Sigmoid colon (tissue), 7 donors: ENCODE results near the gene ALPI. TPM values are rescaled to one million over a fixed set of nuclear protein-coding genes. Genes with fewer than 3 reads are reported as not detected.
"Not testable (repeated sequence)": the region's sequence is repeated elsewhere in the genome, so short reads cannot be mapped to it uniquely, and the experiment has no call there.

ENCODE experiments used
- DNase-seq: peaks from one replicate; pipeline ENCODE4 v3.0.0-alpha.2; 2019
- H3K27ac ChIP-seq, 4 donors: fragments of 200-600 bp; sonication (generic); one replicate each; pipeline ENCODE4 v1.5.1; 2016 to 2019; ENCODE audit warnings: mild to moderate bottlenecking in 1 of 4
- H3K27me3 ChIP-seq, 3 donors: fragments of 200-600 bp; sonication (generic); one replicate each; pipeline ENCODE4 v1.5.1; 2019; ENCODE audit warnings: mild to moderate bottlenecking in 1 of 3
- H3K36me3 ChIP-seq, 4 donors: fragments of 200-600 bp; sonication (generic); one replicate each; pipeline ENCODE4 v1.5.1; 2016 to 2019
- H3K4me1 ChIP-seq, 4 donors: fragments of 200-600 bp; sonication (generic); one replicate each; pipeline ENCODE4 v1.5.1; 2017 to 2019
- H3K4me3 ChIP-seq, 4 donors: fragments of 200-600 bp; sonication (generic); one replicate each; pipeline ENCODE4 v1.5.1; 2017 to 2019; ENCODE audit warnings: mild to moderate bottlenecking in 2 of 4, moderate library complexity in 1 of 4
- H3K9me3 ChIP-seq, 4 donors: fragments of 200-600 bp in 3 of 4; sonication (generic) in 3 of 4; one replicate each; pipeline versions ENCODE4 v1.5.1 to v1.6.1; 2013 to 2019
- EP300 ChIP-seq, 4 donors: sonication (generic); formaldehyde crosslinking; IDR thresholded peaks; one replicate each; pipeline ENCODE4 v1.6.1; 2017; ENCODE audit warnings: antibody characterized with exemption in 4 of 4
- POLR2A ChIP-seq, 2 donors: fragments of 450-650 bp; IDR thresholded peaks; one replicate each; pipeline ENCODE4 v1.6.1; 2016; ENCODE audit warnings: antibody characterized with exemption in 2 of 2, mild to moderate bottlenecking in 2 of 2, moderate library complexity in 2 of 2
- POLR2AphosphoS5 ChIP-seq, 4 donors: sonication (generic); formaldehyde crosslinking; IDR thresholded peaks; one replicate each; pipeline ENCODE4 v1.6.1; 2017; ENCODE audit warnings: antibody characterized with exemption in 4 of 4
- WGBS, 2 donors: extraction: QIAGEN DNeasy Blood & Tissue Kit; methylation state at CpG; one replicate each; pipeline ENCODE4 v1.1.7; 2013; 5-methylcytosine and 5-hydroxymethylcytosine counted together
- intact Hi-C: fragments of 100-400 bp; cut with DNase I; formaldehyde crosslinking; loops from one replicate; pipeline ENCODE4 v1.15.1; 2023
- polyA plus RNA-seq, 3 donors: library from polyadenylated mRNA; stranded (reverse); fragments of 200-250 nt; gene quantifications; one replicate each; pipeline ENCODE4 v1.2.3, GENCODE V29; 2013
- total RNA-seq, 4 donors: library from RNA; depleted of rRNA; stranded (reverse); fragments of >200 nt; gene quantifications; one replicate each; pipeline ENCODE4 v1.1.0, GENCODE V29; 2016
- TF ChIP-seq, protein P1 (sequence below), 4 experiments: fragments of 450-650 bp in 3 of 4; fragments of 200-600 bp in 1 of 4; IDR thresholded peaks; one replicate each; pipeline ENCODE4 v1.5.1; 2016 to 2019; ENCODE audit warnings: antibody characterized with exemption in 4 of 4, mild to moderate bottlenecking in 3 of 4, moderate library complexity in 2 of 4
- donor health status: healthy with polysubstance abuse.
- donor health status: Bipolar disorder and iron deficiency.
- donor health status: healthy.

Gene ALPI
- total and polyA plus RNA-seq, 7 donors = 5.3 to 10.2 (median 7.2) TPM; not detected in 4

GRCh38 chr2:232432598-232433184 is 23.3 kb upstream of the ALPI start:
- Histone ChIP-seq H3K9me3 (no peaks in the 10 kb centered on the region), H3K36me3 (no peaks in the 10 kb centered on the region), H3K27ac (no peak overlapping the region), H3K27me3 (no peaks in the 10 kb centered on the region), H3K4me3 (no peak overlapping the region), H3K4me1 (no peaks in the 10 kb centered on the region)
- no peak for DNase-seq
- intact Hi-C loops = no loop called here
- TF ChIP-seq POLR2A (IDR thresholded peaks at IDR 0.05) = no peak
- TF ChIP-seq, protein P1, sequence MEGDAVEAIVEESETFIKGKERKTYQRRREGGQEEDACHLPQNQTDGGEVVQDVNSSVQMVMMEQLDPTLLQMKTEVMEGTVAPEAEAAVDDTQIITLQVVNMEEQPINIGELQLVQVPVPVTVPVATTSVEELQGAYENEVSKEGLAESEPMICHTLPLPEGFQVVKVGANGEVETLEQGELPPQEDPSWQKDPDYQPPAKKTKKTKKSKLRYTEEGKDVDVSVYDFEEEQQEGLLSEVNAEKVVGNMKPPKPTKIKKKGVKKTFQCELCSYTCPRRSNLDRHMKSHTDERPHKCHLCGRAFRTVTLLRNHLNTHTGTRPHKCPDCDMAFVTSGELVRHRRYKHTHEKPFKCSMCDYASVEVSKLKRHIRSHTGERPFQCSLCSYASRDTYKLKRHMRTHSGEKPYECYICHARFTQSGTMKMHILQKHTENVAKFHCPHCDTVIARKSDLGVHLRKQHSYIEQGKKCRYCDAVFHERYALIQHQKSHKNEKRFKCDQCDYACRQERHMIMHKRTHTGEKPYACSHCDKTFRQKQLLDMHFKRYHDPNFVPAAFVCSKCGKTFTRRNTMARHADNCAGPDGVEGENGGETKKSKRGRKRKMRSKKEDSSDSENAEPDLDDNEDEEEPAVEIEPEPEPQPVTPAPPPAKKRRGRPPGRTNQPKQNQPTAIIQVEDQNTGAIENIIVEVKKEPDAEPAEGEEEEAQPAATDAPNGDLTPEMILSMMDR (IDR thresholded peaks at IDR 0.05) = no peak
- TF ChIP-seq POLR2AphosphoS5 (IDR thresholded peaks at IDR 0.05) = no peak
- no peak for TF ChIP-seq EP300 (IDR thresholded peaks at IDR 0.05)
- 70 to 78% methylated on average over 16 of the region's 16 CpGs for WGBS, 2 donors

- intact Hi-C loops, H3K4me1 ChIP-seq, DNase-seq, H3K27ac ChIP-seq, H3K36me3 ChIP-seq, H3K27me3 ChIP-seq, H3K9me3 ChIP-seq, H3K4me3 ChIP-seq: not testable (repeated sequence)
- 80 to 95% methylated on average over 9 of the region's 9 CpGs for whole genome bisulfite sequencing, 2 donors
Observed at GRCh38 chr2:232433622-232434021, 22.3 kb upstream of the ALPI start.

DNA sequence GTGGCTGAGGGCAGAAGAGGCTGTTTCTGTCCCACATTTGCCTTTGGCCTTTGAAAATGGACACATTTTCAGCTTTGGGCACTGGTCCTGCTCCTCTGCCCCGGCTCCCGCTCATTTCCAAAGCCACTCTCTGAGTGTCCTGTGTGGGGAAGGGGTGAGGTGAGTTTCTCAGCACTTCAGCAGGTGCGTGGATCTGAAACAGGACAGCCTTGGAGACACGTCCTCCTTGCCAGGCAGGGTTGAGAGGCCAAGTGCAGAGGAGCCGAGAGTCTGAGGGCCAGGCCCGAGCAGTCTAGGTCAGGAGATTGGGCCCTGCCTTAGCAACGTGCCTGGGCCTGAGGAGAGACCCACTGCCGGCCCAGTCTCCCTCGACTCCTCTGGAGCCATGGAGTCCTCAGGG is 21.9 kb upstream of the ALPI start:
- intact Hi-C loops = no loop called here
- Histone ChIP-seq H3K27ac (no peak overlapping the region), H3K27me3 (no peaks in the 10 kb centered on the region), H3K4me1 (no peaks in the 10 kb centered on the region), H3K36me3 (no peaks in the 10 kb centered on the region), H3K4me3 (no peak overlapping the region), H3K9me3 (no peaks in the 10 kb centered on the region)
- WGBS, 2 donors = 74 to 86% methylated on average over 9 of the region's 9 CpGs
- DNase-seq = no peak
- TF ChIP-seq, protein P1 (IDR thresholded peaks at IDR 0.05) = no peak
- TF ChIP-seq POLR2AphosphoS5 (IDR thresholded peaks at IDR 0.05) (no peak), EP300 (IDR thresholded peaks at IDR 0.05) (no peak)

DNA sequence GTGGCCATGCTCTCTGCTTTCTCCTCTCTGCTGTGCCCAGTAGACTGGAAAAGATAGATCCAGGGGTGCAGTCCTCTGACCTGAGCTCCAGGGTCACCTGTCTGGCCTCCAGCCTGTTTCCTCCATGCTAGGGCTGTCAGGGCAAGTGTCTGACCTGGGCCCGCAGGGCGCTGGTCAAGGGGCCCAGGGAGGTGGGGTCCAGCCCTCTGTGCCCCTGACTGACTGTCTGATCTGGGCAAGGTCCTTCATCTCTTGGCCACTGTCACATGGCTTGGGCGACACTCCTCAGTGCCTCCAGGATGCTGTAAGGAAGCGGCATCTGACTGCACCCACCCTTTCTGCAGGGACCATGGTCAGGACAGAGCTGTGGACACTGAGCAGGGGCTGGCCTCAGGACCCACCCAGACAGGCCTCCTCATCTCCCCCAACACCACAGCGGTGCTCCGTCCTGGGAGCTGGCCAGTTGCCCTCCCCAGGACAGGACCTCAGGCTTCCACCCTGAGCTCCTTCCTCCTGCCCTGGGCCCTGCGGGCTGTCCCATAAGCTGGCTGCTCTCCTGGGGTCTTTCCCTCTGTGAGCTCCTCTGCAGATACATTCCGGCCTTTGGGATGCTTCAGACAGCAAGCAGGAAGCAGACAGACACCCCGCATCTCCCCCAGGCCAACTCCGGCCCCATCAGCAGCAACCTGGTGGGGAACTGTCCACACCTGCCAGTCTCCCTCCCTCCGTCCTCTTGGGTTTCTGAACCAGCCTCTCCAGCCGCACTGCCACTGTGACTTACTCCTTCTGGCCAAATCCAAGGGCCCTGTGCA is 21.2 kb upstream of the ALPI start:
- Histone ChIP-seq H3K27me3 (no peaks in the 10 kb centered on the region), H3K36me3 (no peaks in the 10 kb centered on the region), H3K9me3 (no peaks in the 10 kb centered on the region), H3K4me3 (no peak overlapping the region), H3K4me1 (no peaks in the 10 kb centered on the region), H3K27ac (no peak overlapping the region)
- TF ChIP-seq EP300 (IDR thresholded peaks at IDR 0.05) (no peak), POLR2AphosphoS5 (IDR thresholded peaks at IDR 0.05) (no peak), POLR2A (IDR thresholded peaks at IDR 0.05) (no peak)
- TF ChIP-seq, protein P1 (IDR thresholded peaks at IDR 0.05) = no peak
- intact Hi-C loops = loop anchor here (5.0 kb wide), 1 partner anchor 527 kb away; no protein-coding TSS in a partner anchor
- WGBS, 2 donors = 91 to 95% methylated on average over 12 of the region's 12 CpGs
- no peak for DNase-seq

GRCh38 chr2:232435375-232435648 is 20.6 kb upstream of the ALPI start:
- no peak for TF ChIP-seq POLR2AphosphoS5 (IDR thresholded peaks at IDR 0.05)
- TF ChIP-seq, protein P1 (IDR thresholded peaks at IDR 0.05) = no peak
- no peak for TF ChIP-seq POLR2A (IDR thresholded peaks at IDR 0.05)
- no peak for TF ChIP-seq EP300 (IDR thresholded peaks at IDR 0.05)
- no peaks in the 10 kb centered on the region for H3K9me3 ChIP-seq
- H3K4me1 ChIP-seq = peaks cover 0 to under 1% (median 0%) of the 10 kb centered on the region in 4 donors
- no peak overlapping the region for H3K27ac ChIP-seq
- intact Hi-C loops = loop anchor here (5.0 kb wide), 1 partner anchor 528 kb away; no protein-coding TSS in a partner anchor
- no peaks in the 10 kb centered on the region for H3K36me3 ChIP-seq
- no peak for DNase-seq
- 89 to 90% methylated on average over 4 of the region's 4 CpGs for WGBS, 2 donors
- no peaks in the 10 kb centered on the region for H3K27me3 ChIP-seq
- no peak overlapping the region for H3K4me3 ChIP-seq
